HG02678 (cell line): Measurements from ENCODE around the gene DGUOK.

Source experiments
- ATAC-seq: cut with Tn5 transposase; IDR thresholded peaks from one replicate; pipeline ENCODE4 v1.9.1; 2021; ENCODE audit warnings: mild to moderate bottlenecking, moderate library complexity; ENCODE audit not compliant: unreplicated experiment

The DGUOK gene

GRCh38 chr2:73993778-73994177, 67.1 kb downstream of the DGUOK start:
- ATAC-seq = no peak

DNA sequence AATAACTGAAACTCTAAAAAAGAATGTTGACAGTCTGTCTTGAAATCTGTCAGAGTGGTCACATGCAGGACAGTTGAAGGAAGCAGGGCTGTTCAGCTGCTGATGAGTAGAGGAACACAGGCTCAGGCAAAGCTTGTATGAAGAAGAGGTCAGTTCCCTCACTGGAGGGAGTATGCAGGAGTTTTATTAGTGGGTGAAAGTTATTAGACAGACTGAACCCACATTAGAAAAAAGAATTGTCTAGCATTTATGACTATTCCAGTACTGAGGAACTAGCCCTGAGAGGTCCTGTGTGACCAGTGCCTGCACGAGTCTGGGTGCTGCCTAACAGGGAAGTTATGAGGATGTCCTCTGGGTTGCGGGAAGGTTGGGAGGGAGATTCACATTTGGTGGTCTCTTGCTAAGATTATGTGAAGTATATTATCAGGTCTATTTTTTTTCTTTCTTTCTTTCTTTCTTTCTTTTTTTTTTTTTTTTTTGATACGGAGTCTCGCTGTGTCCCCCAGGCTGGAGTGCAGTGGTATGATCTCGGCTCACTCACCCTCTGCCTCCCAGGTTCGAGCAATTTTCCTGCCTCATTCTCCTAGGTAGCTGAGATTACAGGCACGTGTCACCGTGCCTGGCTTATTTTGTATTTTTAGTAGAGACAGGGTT, 67.6 kb downstream of the DGUOK start:
- ATAC-seq = no peak

DNA sequence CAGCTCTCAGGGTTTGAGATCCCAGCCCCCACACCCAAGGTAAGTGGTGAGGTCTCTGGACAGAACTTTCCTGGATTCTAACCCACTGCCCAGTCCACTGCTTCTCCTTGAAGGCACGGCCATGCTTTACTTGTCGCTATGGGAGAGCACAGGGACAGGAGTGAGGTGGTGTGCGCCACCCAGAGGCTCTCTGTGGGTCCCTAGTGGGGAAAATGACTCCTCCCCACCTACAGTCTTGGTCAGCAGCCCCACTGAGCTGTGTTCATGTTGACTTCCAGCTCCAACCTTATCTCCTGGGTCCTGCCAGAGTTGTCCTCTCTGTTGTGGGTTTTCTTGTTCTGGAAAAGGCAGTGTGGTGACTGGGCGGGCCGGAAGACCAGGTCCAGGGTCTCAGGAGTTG, 69.1 kb downstream of the DGUOK start:
- ATAC-seq = no peak

GRCh38 chr2:73997813-73998212, 71.1 kb downstream of the DGUOK start:
- no peak for ATAC-seq

GRCh38 chr2:73998451-73998850, 71.8 kb downstream of the DGUOK start:
- ATAC-seq = no peak

DNA sequence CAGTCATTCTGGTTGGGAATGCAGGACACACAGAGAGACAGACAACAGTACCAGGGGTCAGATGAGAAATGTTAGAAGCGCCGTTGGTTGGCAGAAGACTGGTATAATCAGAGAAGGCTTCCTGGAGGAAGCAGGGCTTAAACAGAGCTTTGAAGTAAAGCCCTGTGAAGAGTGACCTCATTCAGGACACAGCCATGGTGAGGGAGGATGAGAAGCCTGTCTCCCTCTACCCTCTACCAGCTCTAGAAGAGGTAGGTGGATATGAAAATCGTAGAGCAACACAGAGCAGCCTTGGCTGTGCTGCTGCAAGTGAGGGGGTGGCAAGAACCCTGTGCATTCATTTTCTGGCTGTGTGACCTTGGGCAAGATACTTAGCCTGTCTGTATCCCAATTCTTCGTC, 72.3 kb downstream of the DGUOK start:
- ATAC-seq = no peak

DNA sequence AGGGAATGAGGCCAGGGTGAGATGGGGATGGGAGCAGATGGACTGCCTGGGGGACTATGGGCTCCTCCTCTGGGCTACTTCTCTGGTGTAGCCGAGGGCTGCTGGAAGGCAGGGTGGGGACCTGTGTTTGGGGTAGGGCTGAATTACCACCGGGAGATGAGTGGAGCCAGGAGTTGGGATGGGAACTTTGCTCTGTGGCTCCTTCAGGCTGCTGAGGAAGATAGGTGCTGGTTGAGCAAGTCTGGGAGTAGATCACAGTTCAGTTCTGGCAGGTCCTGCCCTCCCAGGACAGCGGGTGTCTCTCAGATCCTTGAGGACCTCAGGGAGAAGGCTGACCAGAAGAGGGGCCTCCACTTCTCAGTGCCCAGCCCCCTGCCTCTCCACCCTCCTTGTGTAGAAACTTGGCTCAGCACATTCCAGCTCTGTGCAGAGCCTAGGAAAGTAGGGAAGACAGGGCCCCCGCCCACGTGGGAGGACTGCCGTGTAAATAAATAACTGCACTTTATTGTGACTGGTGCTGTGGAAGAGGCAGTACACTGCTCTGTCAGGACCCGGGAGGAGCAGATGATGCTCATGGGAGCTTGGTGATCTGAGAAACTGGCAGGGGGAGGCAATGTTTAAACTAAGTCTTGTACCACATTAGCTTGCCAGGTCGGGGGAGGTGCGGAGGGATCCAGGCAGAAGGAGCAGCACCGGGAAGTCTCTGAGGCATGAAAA, 73.4 kb downstream of the DGUOK start:
- no peak for ATAC-seq

- no peak for ATAC-seq
Measured at GRCh38 chr2:74000666-74001065, 74.0 kb downstream of the DGUOK start.

DNA sequence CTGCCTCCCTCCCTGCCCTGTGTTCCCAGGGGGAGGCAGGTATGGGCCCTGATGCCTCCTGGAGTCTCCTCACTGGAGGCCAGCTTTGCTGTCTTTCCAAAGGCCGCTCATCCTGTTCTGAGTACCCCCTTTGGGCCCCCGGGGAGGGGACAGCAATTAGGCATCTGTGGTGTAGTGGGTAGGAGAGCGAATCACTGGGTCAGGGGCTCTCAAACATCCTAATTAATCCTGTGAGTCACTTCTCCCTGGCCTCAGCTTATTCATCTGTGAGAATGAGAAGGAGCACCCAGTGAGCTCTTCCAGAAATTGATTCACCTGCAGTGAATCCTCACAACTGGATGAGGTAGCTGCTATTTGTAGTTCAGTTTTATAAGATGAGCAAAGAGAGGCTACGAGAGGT, 74.4 kb downstream of the DGUOK start:
- no peak for ATAC-seq

GRCh38 chr2:74001781-74002504, 75.3 kb downstream of the DGUOK start:
- peak; percentile 42 for ATAC-seq

GRCh38 chr2:74002505-74003421, 76.1 kb downstream of the DGUOK start:
- peak; percentile 94 for ATAC-seq

- no peak for ATAC-seq
Measured at GRCh38 chr2:74003494-74004211, 77.0 kb downstream of the DGUOK start.

GRCh38 chr2:74004212-74005182, 77.8 kb downstream of the DGUOK start:
- no peak for ATAC-seq

- no peak for ATAC-seq
Measured at GRCh38 chr2:74005786-74006185, 79.1 kb downstream of the DGUOK start.

DNA sequence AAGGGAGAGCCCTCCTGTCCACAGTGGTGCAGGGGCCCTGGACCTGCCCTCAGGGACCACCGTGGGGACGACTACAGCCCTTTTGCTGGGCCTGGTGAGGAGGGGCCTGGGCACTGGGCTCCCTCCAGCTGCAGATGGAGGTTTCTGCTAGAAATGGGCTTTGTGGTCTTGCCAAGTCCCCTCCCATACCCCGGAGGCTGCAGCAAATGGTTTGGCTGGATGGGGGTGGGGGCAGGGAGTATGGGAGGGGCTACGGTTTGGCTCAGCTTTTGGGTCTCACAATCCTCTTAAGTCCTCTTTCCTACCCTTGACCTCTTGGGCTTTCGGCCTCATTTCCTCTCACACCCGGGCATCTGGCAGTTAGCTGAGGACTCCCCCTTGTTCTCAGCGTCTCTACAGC, 79.8 kb downstream of the DGUOK start:
- ATAC-seq = no peak

GRCh38 chr2:74007121-74007520, 80.4 kb downstream of the DGUOK start:
- ATAC-seq = no peak

- no peak for ATAC-seq
Measured at GRCh38 chr2:74007711-74008110, 81.0 kb downstream of the DGUOK start.
